Transverse colon (tissue), 4 donors: ENCODE measurements around the gene GGPS1.
"Not testable (repeated sequence)": the region's sequence is repeated elsewhere in the genome, so short reads cannot be mapped to it uniquely, and the experiment has no call there.

Experiments used
- CTCF ChIP-seq, 5 experiments: fragments of 200-600 bp in 3 of 5; fragments of 450-650 bp in 2 of 5; sonication (generic) in 3 of 5; IDR thresholded peaks; 1 replicate in 2 of 5; 2 replicates in 3 of 5; pipeline ENCODE4 v1.5.1; 2016 to 2017; ENCODE audit warnings: antibody characterized with exemption in 5 of 5, inconsistent platforms in 3 of 5, mild to moderate bottlenecking in 2 of 5, moderate library complexity in 1 of 5
- EP300 ChIP-seq: sonication (generic); formaldehyde crosslinking; IDR thresholded peaks from one replicate; pipeline ENCODE4 v1.6.1; 2017; ENCODE audit warnings: antibody characterized with exemption, low read depth
- POLR2A ChIP-seq: fragments of 450-650 bp; IDR thresholded peaks from one replicate; pipeline ENCODE4 v1.6.1; 2016; ENCODE audit warnings: antibody characterized with exemption, mild to moderate bottlenecking, moderate library complexity
- POLR2AphosphoS5 ChIP-seq, 3 donors: sonication (generic); formaldehyde crosslinking; IDR thresholded peaks; one replicate each; pipeline ENCODE4 v1.6.1; 2016; ENCODE audit warnings: antibody characterized with exemption in 3 of 3

- not testable (repeated sequence) for TF ChIP-seq POLR2A; CTCF (IDR thresholded peaks at IDR 0.05); EP300; POLR2AphosphoS5 (IDR thresholded peaks at IDR 0.05)
Measured at GRCh38 chr1:235385633-235386032, 57.3 kb downstream of the GGPS1 start.
